ENCODE measurements around the gene RALGAPA1.

DNA sequence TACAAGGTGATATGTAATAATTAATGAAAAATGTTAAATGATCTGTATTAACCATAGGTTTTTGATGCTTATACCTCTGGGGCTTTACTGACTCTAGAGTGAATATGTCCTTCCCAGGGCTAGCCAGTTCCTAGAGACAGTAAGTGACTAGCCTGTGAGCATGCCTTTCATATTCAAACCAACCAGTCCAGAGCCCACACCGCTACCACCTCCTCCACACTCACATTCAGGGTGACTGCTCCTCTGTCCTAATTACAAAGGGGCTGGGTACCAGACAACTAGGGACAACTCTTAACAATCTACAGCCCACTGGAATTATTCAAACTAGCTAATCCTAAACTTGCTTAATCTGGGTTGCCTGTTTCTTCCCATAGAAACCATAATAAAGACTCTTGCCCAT, 49.0 kb downstream of the RALGAPA1 start:
- TF ChIP-seq, protein P1, sequence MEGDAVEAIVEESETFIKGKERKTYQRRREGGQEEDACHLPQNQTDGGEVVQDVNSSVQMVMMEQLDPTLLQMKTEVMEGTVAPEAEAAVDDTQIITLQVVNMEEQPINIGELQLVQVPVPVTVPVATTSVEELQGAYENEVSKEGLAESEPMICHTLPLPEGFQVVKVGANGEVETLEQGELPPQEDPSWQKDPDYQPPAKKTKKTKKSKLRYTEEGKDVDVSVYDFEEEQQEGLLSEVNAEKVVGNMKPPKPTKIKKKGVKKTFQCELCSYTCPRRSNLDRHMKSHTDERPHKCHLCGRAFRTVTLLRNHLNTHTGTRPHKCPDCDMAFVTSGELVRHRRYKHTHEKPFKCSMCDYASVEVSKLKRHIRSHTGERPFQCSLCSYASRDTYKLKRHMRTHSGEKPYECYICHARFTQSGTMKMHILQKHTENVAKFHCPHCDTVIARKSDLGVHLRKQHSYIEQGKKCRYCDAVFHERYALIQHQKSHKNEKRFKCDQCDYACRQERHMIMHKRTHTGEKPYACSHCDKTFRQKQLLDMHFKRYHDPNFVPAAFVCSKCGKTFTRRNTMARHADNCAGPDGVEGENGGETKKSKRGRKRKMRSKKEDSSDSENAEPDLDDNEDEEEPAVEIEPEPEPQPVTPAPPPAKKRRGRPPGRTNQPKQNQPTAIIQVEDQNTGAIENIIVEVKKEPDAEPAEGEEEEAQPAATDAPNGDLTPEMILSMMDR (IDR thresholded peaks at IDR 0.05; ENCODE audit: poor library complexity, severe bottlenecking) = no peak
- TF ChIP-seq POLR2AphosphoS5 (IDR thresholded peaks at IDR 0.05) = no peak
- TF ChIP-seq EZH2 (IDR thresholded peaks at IDR 0.05; ENCODE audit: borderline replicate concordance, insufficient read depth, low read length, poor library complexity, severe bottlenecking) = no peak
- TF ChIP-seq RAD21 (conservative IDR thresholded peaks at IDR 0.05) = no peak
- TF ChIP-seq, protein P2, sequence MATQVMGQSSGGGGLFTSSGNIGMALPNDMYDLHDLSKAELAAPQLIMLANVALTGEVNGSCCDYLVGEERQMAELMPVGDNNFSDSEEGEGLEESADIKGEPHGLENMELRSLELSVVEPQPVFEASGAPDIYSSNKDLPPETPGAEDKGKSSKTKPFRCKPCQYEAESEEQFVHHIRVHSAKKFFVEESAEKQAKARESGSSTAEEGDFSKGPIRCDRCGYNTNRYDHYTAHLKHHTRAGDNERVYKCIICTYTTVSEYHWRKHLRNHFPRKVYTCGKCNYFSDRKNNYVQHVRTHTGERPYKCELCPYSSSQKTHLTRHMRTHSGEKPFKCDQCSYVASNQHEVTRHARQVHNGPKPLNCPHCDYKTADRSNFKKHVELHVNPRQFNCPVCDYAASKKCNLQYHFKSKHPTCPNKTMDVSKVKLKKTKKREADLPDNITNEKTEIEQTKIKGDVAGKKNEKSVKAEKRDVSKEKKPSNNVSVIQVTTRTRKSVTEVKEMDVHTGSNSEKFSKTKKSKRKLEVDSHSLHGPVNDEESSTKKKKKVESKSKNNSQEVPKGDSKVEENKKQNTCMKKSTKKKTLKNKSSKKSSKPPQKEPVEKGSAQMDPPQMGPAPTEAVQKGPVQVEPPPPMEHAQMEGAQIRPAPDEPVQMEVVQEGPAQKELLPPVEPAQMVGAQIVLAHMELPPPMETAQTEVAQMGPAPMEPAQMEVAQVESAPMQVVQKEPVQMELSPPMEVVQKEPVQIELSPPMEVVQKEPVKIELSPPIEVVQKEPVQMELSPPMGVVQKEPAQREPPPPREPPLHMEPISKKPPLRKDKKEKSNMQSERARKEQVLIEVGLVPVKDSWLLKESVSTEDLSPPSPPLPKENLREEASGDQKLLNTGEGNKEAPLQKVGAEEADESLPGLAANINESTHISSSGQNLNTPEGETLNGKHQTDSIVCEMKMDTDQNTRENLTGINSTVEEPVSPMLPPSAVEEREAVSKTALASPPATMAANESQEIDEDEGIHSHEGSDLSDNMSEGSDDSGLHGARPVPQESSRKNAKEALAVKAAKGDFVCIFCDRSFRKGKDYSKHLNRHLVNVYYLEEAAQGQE (IDR thresholded peaks at IDR 0.05; ENCODE audit: borderline replicate concordance) = no peak
- TF ChIP-seq SMC3 (conservative IDR thresholded peaks at IDR 0.05; ENCODE audit: poor library complexity) = no peak

Measured in neural cell (in vitro differentiated cells).